ENCODE measurements around the gene PACSIN2. TPM values are rescaled to one million over a fixed set of nuclear protein-coding genes. Genes with fewer than 3 reads are reported as not detected.

The PACSIN2 gene
- total RNA-seq, 5 donors from 2014 or later (not counting 1 experiment from before 2014, with no cell fraction given) = 25.9 to 49.0 (median 40.4) TPM

- Histone ChIP-seq H3K4me3 (ENCODE audit: control insufficient read depth in 1 of 2, extremely low read depth in 1 of 2, low read length in 1 of 2) (no peak overlapping the region), H3K4me1 (ENCODE audit: control insufficient read depth in 1 of 2, extremely low read depth in 1 of 2, insufficient read depth in 2 of 2, low read length in 2 of 2) (peaks cover 0 to 24% of the 10 kb centered on the region in 2 experiments), H3K9me3 (no peaks in the 10 kb centered on the region), H3K27ac (ENCODE audit: low read length) (no peak overlapping the region), H3K36me3 (ENCODE audit: control insufficient read depth in 2 of 2, extremely low read depth in 1 of 2, insufficient read depth in 1 of 2, low read length in 1 of 2) (peaks cover 0 to 4% of the 10 kb centered on the region in 2 donors), H3K27me3 (replicated peaks in 1 of 2; ENCODE audit: control insufficient read depth in 2 of 2, extremely low read depth in 1 of 2, insufficient read depth in 2 of 2, low read length in 1 of 2) (no peaks in the 10 kb centered on the region)
- H3K27me3 Mint-ChIP-seq = no peaks in the 10 kb centered on the region
- no peak overlapping the region for H3K27ac Mint-ChIP-seq
- WGBS (ENCODE audit: insufficient coverage) = 84% methylated on average over 8 of the region's 9 CpGs
- ChIA-PET CTCF (no interaction called here), POLR2A (interaction anchor here in 1 of 2 donors (0.5 kb wide), 1 partner anchor 380 kb away, joined by 3 read pairs; the partner anchor contains the start of gene POLDIP3)
- ATAC-seq (replicated peaks in 1 of 4) (no peak), DNase-seq (no peak)
- peaks cover 12% of the 10 kb centered on the region for H3K36me3 Mint-ChIP-seq
- no peaks in the 10 kb centered on the region for H3K9me3 Mint-ChIP-seq
- H3K4me1 Mint-ChIP-seq = peaks cover 37 to 57% (median 49%) of the 10 kb centered on the region in 3 donors
- no peak overlapping the region for H3K4me3 Mint-ChIP-seq
These were observed 19.9 kb downstream of the PACSIN2 start for GRCh38 chr22:42994917-42995562.

DNA sequence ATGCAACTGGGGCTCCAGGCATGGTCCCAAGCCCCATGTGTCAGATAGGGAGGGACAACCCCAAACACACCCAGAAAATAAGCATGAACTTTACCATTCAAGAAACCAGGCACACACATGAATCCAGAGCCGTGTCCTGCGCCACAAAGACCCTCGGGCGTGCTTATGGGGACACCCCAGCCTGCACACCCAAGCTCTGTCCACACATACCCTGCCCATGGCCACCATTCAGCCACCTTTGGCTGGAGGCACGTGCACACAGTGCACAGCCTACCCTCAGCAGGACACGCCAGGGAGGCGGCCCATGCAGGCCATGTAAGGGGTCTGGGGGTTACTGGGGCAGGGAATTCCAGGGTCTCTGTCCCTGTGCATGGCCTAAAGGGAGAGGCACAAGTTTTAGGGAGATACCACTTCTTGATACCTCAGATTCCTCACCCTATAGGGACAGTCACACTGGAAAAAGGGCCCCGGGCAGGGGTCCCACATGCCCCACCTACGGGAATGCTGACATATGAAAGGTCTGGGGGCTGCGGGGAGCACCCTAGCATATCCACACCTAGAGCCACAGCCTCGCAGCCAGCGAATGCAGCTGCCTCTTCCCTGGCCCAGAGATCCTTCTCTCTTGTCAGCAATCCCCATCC, 20.6 kb downstream of the PACSIN2 start:
- ChIA-PET POLR2A (interaction anchor here in 1 of 2 donors (0.5 kb wide), 1 partner anchor 380 kb away, joined by 3 read pairs; the partner anchor contains the start of gene POLDIP3), CTCF (no interaction called here)
- H3K9me3 ChIP-seq = no peaks in the 10 kb centered on the region
- Mint-ChIP-seq H3K4me1 (peaks cover 32 to 51% (median 46%) of the 10 kb centered on the region in 3 donors), H3K4me3 (no peak overlapping the region), H3K36me3 (peaks cover 12% of the 10 kb centered on the region), H3K27me3 (no peaks in the 10 kb centered on the region), H3K27ac (no peak overlapping the region), H3K9me3 (no peaks in the 10 kb centered on the region)
- no peak for DNase-seq
- peaks cover 0 to 19% of the 10 kb centered on the region in 2 experiments for H3K4me1 ChIP-seq (ENCODE audit: control insufficient read depth in 1 of 2, extremely low read depth in 1 of 2, insufficient read depth in 2 of 2, low read length in 2 of 2)
- H3K4me3 ChIP-seq (ENCODE audit: control insufficient read depth in 1 of 2, extremely low read depth in 1 of 2, low read length in 1 of 2) = no peak overlapping the region
- WGBS (ENCODE audit: insufficient coverage) = 96% methylated on average over 7 of the region's 12 CpGs
- no peak overlapping the region for H3K27ac ChIP-seq (ENCODE audit: low read length)
- no peak for ATAC-seq (replicated peaks in 1 of 4)
- peaks cover 0 to 4% of the 10 kb centered on the region in 2 donors for H3K36me3 ChIP-seq (ENCODE audit: control insufficient read depth in 2 of 2, extremely low read depth in 1 of 2, insufficient read depth in 1 of 2, low read length in 1 of 2)
- H3K27me3 ChIP-seq (replicated peaks in 1 of 2; ENCODE audit: control insufficient read depth in 2 of 2, extremely low read depth in 1 of 2, insufficient read depth in 2 of 2, low read length in 1 of 2) = no peaks in the 10 kb centered on the region

DNA sequence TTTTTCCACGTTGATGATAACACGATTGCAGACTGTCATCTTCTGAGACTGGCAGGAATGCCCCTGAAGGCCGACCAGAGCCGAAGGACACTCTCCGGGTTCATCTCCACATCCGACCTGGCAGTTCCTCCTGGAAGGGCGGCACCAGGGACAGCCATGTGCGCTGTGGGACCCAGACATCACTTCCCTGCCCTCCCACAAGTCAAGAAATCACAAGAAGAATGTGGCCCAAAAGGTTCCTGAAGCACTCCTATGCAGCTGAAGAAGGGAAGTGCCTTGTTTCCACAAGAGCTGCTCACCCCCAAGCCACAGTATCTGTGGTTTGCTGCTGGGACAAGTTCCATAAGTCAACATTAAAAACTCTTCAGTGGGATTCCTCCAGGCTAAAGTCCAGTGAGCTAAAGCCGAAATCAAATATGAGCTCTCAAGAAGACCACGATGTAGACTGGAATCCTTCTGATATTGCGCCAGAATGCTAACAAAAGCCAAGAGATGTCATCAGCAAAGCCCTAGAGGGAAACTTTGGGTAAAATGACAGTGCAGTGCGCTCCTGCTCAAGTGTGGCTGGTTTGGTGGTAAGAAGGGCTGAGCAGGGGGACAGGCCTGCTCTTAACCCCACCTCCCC, 21.2 kb downstream of the PACSIN2 start:
- POLR2A ChIA-PET = no interaction called here

GRCh38 chr22:42992886-42993479, 22.0 kb downstream of the PACSIN2 start:
- Mint-ChIP-seq H3K4me3 (no peak overlapping the region), H3K27me3 (no peaks in the 10 kb centered on the region), H3K4me1 (peaks cover 18 to 43% (median 36%) of the 10 kb centered on the region in 3 donors), H3K9me3 (no peaks in the 10 kb centered on the region), H3K27ac (no peak overlapping the region), H3K36me3 (peaks cover 12% of the 10 kb centered on the region)
- WGBS (ENCODE audit: insufficient coverage) = 61% methylated on average over 4 of the region's 9 CpGs
- Histone ChIP-seq H3K36me3 (ENCODE audit: control insufficient read depth in 2 of 2, extremely low read depth in 1 of 2, insufficient read depth in 1 of 2, low read length in 1 of 2) (peaks cover 0 to 4% of the 10 kb centered on the region in 2 donors), H3K4me3 (ENCODE audit: control insufficient read depth in 1 of 2, extremely low read depth in 1 of 2, low read length in 1 of 2) (no peak overlapping the region), H3K27ac (ENCODE audit: low read length) (no peak overlapping the region), H3K4me1 (ENCODE audit: control insufficient read depth in 1 of 2, extremely low read depth in 1 of 2, insufficient read depth in 2 of 2, low read length in 2 of 2) (peaks cover 0 to 7% of the 10 kb centered on the region in 2 experiments), H3K27me3 (replicated peaks in 1 of 2; ENCODE audit: control insufficient read depth in 2 of 2, extremely low read depth in 1 of 2, insufficient read depth in 2 of 2, low read length in 1 of 2) (no peaks in the 10 kb centered on the region), H3K9me3 (no peaks in the 10 kb centered on the region)
- ATAC-seq (replicated peaks in 1 of 4) = no peak
- POLR2A ChIA-PET = no interaction called here
- no peak for DNase-seq
- CTCF ChIA-PET = no interaction called here

More for the DNA sequence above, 21.2 kb downstream of the PACSIN2 start:
- Histone ChIP-seq H3K36me3 (ENCODE audit: control insufficient read depth in 2 of 2, extremely low read depth in 1 of 2, insufficient read depth in 1 of 2, low read length in 1 of 2) (peaks cover 0 to 4% of the 10 kb centered on the region in 2 donors), H3K9me3 (no peaks in the 10 kb centered on the region), H3K4me3 (ENCODE audit: control insufficient read depth in 1 of 2, extremely low read depth in 1 of 2, low read length in 1 of 2) (no peak overlapping the region), H3K27ac (ENCODE audit: low read length) (no peak overlapping the region), H3K27me3 (replicated peaks in 1 of 2; ENCODE audit: control insufficient read depth in 2 of 2, extremely low read depth in 1 of 2, insufficient read depth in 2 of 2, low read length in 1 of 2) (no peaks in the 10 kb centered on the region), H3K4me1 (ENCODE audit: control insufficient read depth in 1 of 2, extremely low read depth in 1 of 2, insufficient read depth in 2 of 2, low read length in 2 of 2) (peaks cover 0 to 13% of the 10 kb centered on the region in 2 experiments)
- no peaks in the 10 kb centered on the region for H3K27me3 Mint-ChIP-seq
- H3K4me1 Mint-ChIP-seq = peaks cover 26 to 45% (median 39%) of the 10 kb centered on the region in 3 donors
- WGBS (ENCODE audit: insufficient coverage) = 94% methylated on average over 11 of the region's 12 CpGs
- H3K27ac Mint-ChIP-seq = no peak overlapping the region
- H3K4me3 Mint-ChIP-seq = no peak overlapping the region
- peaks cover 12% of the 10 kb centered on the region for H3K36me3 Mint-ChIP-seq
- H3K9me3 Mint-ChIP-seq = no peaks in the 10 kb centered on the region
- CTCF ChIA-PET = no interaction called here
- ATAC-seq (replicated peaks in 1 of 4) = no peak
- DNase-seq = no peak

DNA sequence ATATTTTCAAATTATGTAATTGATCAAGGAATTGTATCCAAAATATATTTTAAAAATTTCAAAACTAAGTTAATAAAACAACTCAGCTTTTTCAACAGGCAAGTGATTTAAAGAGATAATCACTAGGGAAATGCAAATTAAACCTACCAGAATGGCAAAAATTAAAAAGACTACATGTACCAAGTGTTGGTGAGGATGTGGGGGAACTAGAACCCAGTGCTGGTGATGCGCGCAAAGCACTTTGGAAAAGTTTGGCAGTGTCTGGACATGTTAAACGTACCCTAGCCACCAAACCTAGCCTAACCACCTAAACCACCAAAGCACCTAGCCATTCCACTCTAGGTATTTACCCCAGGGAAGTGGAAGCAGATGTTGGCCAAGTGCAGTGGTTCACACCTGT, 22.9 kb downstream of the PACSIN2 start:
- ChIA-PET POLR2A (interaction anchor here in 1 of 2 donors (0.6 kb wide), 1 partner anchor 23 kb away, joined by 13 read pairs; the partner anchor contains the start of gene PACSIN2), CTCF (no interaction called here)
- ATAC-seq (replicated peaks in 1 of 4) (no peak), DNase-seq (no peak)
- no peaks in the 10 kb centered on the region for H3K27me3 Mint-ChIP-seq
- H3K36me3 Mint-ChIP-seq = peaks cover 12% of the 10 kb centered on the region
- no peak overlapping the region for H3K4me3 Mint-ChIP-seq
- WGBS (ENCODE audit: insufficient coverage) = no CpG with 5 or more reads among the region's 3 CpGs
- H3K27ac ChIP-seq (ENCODE audit: low read length) = no peak overlapping the region
- no peaks in the 10 kb centered on the region for H3K9me3 ChIP-seq
- H3K4me3 ChIP-seq (ENCODE audit: control insufficient read depth in 1 of 2, extremely low read depth in 1 of 2, low read length in 1 of 2) = no peak overlapping the region
- peaks cover 0 to 4% of the 10 kb centered on the region in 2 donors for H3K36me3 ChIP-seq (ENCODE audit: control insufficient read depth in 2 of 2, extremely low read depth in 1 of 2, insufficient read depth in 1 of 2, low read length in 1 of 2)
- no peak overlapping the region for H3K27ac Mint-ChIP-seq
- no peaks in the 10 kb centered on the region for H3K27me3 ChIP-seq (replicated peaks in 1 of 2; ENCODE audit: control insufficient read depth in 2 of 2, extremely low read depth in 1 of 2, insufficient read depth in 2 of 2, low read length in 1 of 2)
- peaks cover 20 to 38% (median 32%) of the 10 kb centered on the region in 3 donors for H3K4me1 Mint-ChIP-seq
- peaks cover 0 to 2% of the 10 kb centered on the region in 2 experiments for H3K4me1 ChIP-seq (ENCODE audit: control insufficient read depth in 1 of 2, extremely low read depth in 1 of 2, insufficient read depth in 2 of 2, low read length in 2 of 2)
- no peaks in the 10 kb centered on the region for H3K9me3 Mint-ChIP-seq

DNA sequence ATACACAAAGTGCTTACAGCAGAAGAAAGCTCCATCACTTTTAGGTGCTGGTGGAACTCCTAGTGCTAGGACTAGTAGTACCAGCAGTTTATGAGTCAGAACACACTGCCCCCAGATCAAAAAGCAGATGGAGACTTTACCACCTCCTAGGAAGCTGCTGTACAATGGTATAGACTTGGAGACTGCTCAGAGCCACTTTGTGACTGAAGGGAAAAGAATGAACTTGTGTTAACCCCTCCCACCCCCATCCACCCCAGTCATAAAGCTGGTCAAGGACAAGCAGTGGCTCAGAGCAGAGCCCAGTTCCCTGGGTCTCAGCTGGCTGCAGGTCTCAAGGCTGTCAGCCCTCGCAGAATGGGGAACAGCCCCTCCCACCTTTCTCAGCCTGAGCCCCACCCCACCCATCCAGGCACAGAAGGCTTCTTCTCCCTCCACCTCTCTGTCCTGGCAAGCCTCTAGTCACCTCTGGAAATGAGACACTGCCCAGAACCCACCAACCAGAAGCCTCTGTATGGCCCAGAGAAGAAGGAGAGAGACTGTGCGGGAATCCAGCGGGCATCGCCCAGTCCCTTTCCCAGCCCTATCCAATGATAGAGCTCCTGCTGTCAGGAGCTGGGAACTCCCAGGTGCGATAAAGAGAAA, 23.8 kb downstream of the PACSIN2 start:
- ChIA-PET POLR2A (interaction anchor here (0.6 to 0.7 kb wide), 2 partner anchors 24 to 71 kb away, joined by 3 to 13 read pairs; partner anchors contain the start of gene PACSIN2 (in 1 of the 2)), CTCF (no interaction called here)
- Mint-ChIP-seq H3K36me3 (peaks cover 12% of the 10 kb centered on the region), H3K9me3 (no peaks in the 10 kb centered on the region), H3K4me3 (no peak overlapping the region), H3K27ac (no peak overlapping the region), H3K4me1 (peaks cover 26 to 42% (median 39%) of the 10 kb centered on the region in 3 donors), H3K27me3 (no peaks in the 10 kb centered on the region)
- peaks cover 0 to 4% of the 10 kb centered on the region in 2 donors for H3K36me3 ChIP-seq (ENCODE audit: control insufficient read depth in 2 of 2, extremely low read depth in 1 of 2, insufficient read depth in 1 of 2, low read length in 1 of 2)
- H3K4me1 ChIP-seq (ENCODE audit: control insufficient read depth in 1 of 2, extremely low read depth in 1 of 2, insufficient read depth in 2 of 2, low read length in 2 of 2) = peaks cover 0 to 2% of the 10 kb centered on the region in 2 experiments
- no peaks in the 10 kb centered on the region for H3K9me3 ChIP-seq
- H3K4me3 ChIP-seq (ENCODE audit: control insufficient read depth in 1 of 2, extremely low read depth in 1 of 2, low read length in 1 of 2) = no peak overlapping the region
- no peak overlapping the region for H3K27ac ChIP-seq (ENCODE audit: low read length)
- no peak for ATAC-seq (replicated peaks in 1 of 4)
- no peak for DNase-seq
- H3K27me3 ChIP-seq (replicated peaks in 1 of 2; ENCODE audit: control insufficient read depth in 2 of 2, extremely low read depth in 1 of 2, insufficient read depth in 2 of 2, low read length in 1 of 2) = no peaks in the 10 kb centered on the region
- 21% methylated on average over 2 of the region's 5 CpGs for WGBS (ENCODE audit: insufficient coverage)

Data from T-cell (primary cell).